ENCODE measurements around the gene NRXN3. TPM values are rescaled to one million over a fixed set of nuclear protein-coding genes. Genes with fewer than 3 reads are reported as not detected.
A peak's percentile ranks its signal among the peaks of the same experiment; 100 is the strongest.

The NRXN3 gene
- polyA plus RNA-seq, 1 donor from 2014 or later: 110 TPM

GRCh38 chr14:79395061-79395460 lies 1224.9 kb downstream of the NRXN3 start:
- no peak overlapping the region for H3K4me3 ChIP-seq (ENCODE audit: low read length)
- no peak overlapping the region for H2AFZ ChIP-seq (ENCODE audit: low read depth, low read length)
- H3K4me2 ChIP-seq (ENCODE audit: low read length): no peak overlapping the region
- no peaks in the 10 kb centered on the region for H3K9me3 ChIP-seq (ENCODE audit: low read length)
- H3K9me2 ChIP-seq (ENCODE audit: insufficient read depth, low read length): no peaks in the 10 kb centered on the region
- H3K9ac ChIP-seq (ENCODE audit: low read length): no peak overlapping the region
- H3K27me3 ChIP-seq (ENCODE audit: insufficient read depth, low read depth, low read length): no peaks in the 10 kb centered on the region
- no peaks in the 10 kb centered on the region for H4K20me1 ChIP-seq (ENCODE audit: insufficient read depth)
- H3F3A ChIP-seq (ENCODE audit: insufficient read depth, low read length, poor library complexity, severe bottlenecking): no peaks in the 10 kb centered on the region
- H3K79me2 ChIP-seq (replicated peaks; ENCODE audit: insufficient read depth, low read length): peaks cover 20% of the 10 kb centered on the region
- TF ChIP-seq MXI1 (conservative IDR thresholded peaks at IDR 0.05; ENCODE audit: poor library complexity, severe bottlenecking): no peak
- no peak for TF ChIP-seq SMC3 (conservative IDR thresholded peaks at IDR 0.05; ENCODE audit: poor library complexity)
- H3K36me3 ChIP-seq (ENCODE audit: insufficient read depth, low read length): peaks cover 3% of the 10 kb centered on the region
- H3K27ac ChIP-seq (ENCODE audit: low read length): no peak overlapping the region

DNA sequence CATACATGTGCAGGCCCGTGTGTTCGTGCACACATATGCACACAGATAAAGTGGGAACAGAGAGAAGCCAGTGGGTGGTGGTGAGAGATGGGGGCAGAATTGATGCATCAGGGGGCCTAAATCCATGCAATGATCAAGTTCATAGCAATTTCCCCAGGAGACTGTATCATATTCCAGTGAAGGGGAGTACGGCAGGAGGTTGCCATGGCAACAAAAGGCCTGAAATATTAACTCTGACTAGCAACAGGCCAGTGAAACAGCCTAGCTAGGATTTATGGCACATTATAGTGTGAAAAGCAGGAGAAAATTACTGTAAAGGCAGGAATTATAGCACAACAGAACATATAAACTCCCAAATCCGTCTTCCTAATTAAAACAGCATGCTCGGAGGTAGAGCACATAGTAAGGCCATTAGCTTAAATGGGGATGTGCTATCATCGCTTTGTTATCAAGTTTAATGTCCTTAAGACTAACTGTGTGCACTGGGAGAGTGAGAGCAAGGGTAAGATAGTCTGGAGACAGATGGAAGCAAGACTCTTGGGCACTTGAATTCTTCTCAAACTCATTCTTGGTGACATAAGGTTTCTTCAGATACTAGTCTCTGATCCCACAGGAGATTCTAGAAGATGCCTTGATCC lies 1234.8 kb downstream of the NRXN3 start:
- Histone ChIP-seq H3K4me2 (ENCODE audit: low read length) (peak overlapping the region; percentile 49), H3K9me3 (ENCODE audit: low read length) (no peaks in the 10 kb centered on the region), H2AFZ (ENCODE audit: low read depth, low read length) (no peak overlapping the region), H3K27me3 (ENCODE audit: insufficient read depth, low read depth, low read length) (no peaks in the 10 kb centered on the region), H4K20me1 (ENCODE audit: insufficient read depth) (no peaks in the 10 kb centered on the region), H3K27ac (ENCODE audit: low read length) (peak overlapping the region; percentile 69), H3K4me3 (ENCODE audit: low read length) (peak overlapping the region; percentile 49), H3K79me2 (replicated peaks; ENCODE audit: insufficient read depth, low read length) (peaks cover 9% of the 10 kb centered on the region), H3K9ac (ENCODE audit: low read length) (peak overlapping the region; percentile 7), H3F3A (ENCODE audit: insufficient read depth, low read length, poor library complexity, severe bottlenecking) (no peaks in the 10 kb centered on the region), H3K36me3 (ENCODE audit: insufficient read depth, low read length) (no peaks in the 10 kb centered on the region), H3K9me2 (ENCODE audit: insufficient read depth, low read length) (no peaks in the 10 kb centered on the region)
- TF ChIP-seq TAF1 (IDR thresholded peaks at IDR 0.05; ENCODE audit: low read depth): no peak
- peak; percentile 31 for TF ChIP-seq MXI1 (conservative IDR thresholded peaks at IDR 0.05; ENCODE audit: poor library complexity, severe bottlenecking)
- no peak for TF ChIP-seq REST (IDR thresholded peaks at IDR 0.05; ENCODE audit: borderline replicate concordance)
- TF ChIP-seq EP300 (conservative IDR thresholded peaks at IDR 0.05; ENCODE audit: poor library complexity, severe bottlenecking): peak; percentile 51
- TF ChIP-seq POLR2AphosphoS5 (IDR thresholded peaks at IDR 0.05): no peak
- TF ChIP-seq, protein P1, sequence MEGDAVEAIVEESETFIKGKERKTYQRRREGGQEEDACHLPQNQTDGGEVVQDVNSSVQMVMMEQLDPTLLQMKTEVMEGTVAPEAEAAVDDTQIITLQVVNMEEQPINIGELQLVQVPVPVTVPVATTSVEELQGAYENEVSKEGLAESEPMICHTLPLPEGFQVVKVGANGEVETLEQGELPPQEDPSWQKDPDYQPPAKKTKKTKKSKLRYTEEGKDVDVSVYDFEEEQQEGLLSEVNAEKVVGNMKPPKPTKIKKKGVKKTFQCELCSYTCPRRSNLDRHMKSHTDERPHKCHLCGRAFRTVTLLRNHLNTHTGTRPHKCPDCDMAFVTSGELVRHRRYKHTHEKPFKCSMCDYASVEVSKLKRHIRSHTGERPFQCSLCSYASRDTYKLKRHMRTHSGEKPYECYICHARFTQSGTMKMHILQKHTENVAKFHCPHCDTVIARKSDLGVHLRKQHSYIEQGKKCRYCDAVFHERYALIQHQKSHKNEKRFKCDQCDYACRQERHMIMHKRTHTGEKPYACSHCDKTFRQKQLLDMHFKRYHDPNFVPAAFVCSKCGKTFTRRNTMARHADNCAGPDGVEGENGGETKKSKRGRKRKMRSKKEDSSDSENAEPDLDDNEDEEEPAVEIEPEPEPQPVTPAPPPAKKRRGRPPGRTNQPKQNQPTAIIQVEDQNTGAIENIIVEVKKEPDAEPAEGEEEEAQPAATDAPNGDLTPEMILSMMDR (IDR thresholded peaks at IDR 0.05; ENCODE audit: poor library complexity, severe bottlenecking): no peak
- no peak for TF ChIP-seq EZH2 (IDR thresholded peaks at IDR 0.05; ENCODE audit: borderline replicate concordance, insufficient read depth, low read length, poor library complexity, severe bottlenecking)
- TF ChIP-seq SMC3 (conservative IDR thresholded peaks at IDR 0.05; ENCODE audit: poor library complexity): peak; percentile 48
- peak; percentile 41 for TF ChIP-seq RAD21 (conservative IDR thresholded peaks at IDR 0.05)
